Measurements from ENCODE around the gene CTXND1.

The CTXND1 gene

DNA sequence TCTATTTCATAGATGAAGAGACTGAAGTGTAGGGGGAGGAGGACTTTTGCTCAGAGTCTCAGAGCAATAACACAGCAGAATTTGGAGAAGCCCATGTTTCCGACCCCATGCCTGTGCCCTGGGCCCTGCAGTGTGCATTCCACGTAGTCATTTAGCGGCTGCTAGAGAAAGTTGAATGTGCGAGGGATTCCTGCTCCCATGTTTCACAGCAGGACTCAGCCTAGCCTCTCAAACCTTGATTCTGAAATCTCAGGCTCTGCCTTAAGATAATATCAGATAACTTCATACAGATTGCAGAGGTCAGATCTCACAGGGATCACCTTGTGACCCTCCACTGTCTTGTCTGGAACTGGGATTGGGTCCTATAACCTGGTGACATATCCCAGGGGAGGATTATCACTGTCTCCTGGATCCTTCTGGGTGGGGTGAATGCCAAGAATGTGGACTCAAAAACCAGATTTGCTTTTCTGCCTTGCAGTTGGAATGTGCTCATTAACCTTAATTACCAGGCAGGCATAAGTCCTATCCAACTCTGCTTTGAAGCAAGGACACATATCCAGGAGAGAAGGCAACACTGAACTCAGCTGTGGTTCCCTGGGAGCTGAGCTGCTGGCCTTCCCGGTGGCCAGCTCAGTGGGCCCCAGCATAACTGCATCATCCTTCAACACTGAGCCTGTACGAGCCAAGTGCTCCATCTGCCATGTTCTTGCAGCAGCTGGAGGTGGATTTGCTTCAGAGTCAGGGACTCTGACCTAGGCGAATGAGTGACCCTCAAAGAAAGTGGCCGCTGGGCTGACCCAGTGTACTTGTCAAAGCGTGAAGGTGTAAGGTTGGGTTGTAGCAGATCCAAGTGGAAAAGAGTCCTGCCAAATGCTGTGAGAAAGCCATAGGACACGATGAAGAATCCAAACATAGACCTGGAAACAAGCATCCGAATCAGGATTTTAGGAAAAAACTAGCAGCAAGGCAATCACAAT is 43.0 kb downstream of the CTXND1 start:
- DNase-seq (ENCODE audit: low read depth): no peak

DNA sequence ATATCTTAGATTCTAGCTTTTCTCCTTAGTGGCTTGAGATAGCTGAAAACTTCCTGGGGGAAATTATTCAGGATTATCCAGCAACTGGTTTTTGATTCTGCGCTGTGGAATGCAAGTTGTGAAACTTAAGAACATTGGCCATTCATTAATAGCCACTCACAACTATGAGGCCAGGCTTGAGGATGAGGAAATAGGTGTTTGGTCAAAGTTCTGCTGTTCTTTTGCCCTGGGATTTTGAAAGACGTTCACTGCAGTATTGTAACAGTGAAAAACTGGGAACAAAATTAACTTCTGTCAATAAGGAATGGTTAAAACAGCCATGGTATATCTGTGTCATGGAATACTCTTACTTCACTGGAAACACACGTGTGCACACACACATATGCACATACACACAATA is 44.1 kb downstream of the CTXND1 start:
- peak; percentile 9 for DNase-seq (ENCODE audit: low read depth)

DNA sequence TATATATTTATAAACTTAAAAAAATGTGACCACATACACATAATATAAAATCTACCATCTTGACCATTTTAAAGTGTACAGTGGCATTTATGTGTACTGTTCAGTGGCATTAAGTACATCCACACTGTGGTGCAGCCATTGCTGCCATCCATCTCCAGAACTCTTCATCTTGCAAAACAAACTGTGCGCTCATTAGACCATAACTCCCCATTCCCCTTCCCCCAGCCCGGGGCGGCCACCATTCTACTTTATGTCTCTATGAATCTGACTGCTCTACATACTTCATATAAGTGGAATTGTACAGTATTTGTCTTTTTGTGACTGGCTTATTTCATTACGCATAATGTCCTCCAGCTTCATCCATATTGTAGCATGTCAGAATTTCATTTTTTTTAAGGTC is 47.8 kb downstream of the CTXND1 start:
- DNase-seq (ENCODE audit: low read depth): no peak

DNA sequence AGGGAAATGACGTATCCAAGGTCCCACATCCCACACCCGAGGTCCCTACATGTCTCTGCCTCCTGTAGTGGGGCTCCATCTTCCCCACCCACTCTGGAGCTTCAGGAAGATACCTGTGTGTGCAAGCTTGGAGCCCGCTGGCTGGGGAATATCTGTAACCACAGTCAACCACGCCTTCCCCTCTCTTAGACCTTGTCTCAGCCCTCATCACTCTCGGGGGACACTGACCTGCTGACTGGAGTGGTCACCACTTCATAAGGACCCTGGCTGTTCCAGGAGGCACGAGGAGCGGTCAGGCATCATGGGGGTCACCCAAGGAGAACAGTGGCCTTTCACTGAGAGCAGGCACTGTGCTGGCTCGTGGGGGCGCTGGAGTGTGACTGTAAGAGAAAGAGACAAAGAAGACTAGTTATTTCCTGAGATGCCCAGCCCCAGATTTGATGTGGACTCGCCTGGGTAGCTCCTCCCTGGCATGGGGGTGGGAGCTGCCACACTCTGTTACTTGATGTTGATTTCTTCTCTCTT is 48.6 kb downstream of the CTXND1 start:
- no peak for DNase-seq (ENCODE audit: low read depth)

DNA sequence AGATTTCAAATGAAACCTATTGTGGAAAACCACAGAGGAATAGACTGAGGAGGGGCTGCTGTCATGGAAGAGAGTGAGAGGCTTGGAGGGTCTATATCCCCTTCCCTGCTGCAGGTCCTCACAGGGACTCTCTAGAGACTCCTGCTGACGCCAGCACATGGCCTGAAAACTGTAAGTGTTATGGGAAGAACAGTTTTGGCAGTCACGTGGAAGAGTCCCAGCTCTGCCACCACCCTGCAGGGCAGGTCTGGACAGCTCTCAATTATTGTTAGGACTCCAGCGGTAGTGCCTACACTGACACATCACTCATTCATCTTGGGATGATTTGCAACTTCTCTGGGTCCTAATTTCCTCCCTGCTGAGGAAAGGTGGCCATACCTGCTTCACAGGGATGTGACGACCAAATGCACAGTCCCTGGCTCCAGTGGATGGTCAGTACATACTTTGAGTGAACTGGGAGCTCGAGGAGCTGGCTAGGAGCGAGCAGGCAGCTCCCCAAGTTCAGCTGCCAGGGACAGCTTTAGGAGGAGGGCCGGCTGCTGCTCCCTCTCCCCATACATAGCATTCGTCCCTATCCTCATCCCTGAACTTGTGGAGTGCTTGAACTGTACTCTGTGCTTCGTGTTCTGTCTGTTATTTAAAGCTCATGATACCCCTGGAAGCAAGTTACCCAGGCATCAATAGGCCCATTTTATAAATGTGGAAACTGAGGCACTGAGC is 49.2 kb downstream of the CTXND1 start:
- no peak for DNase-seq (ENCODE audit: low read depth)

DNA sequence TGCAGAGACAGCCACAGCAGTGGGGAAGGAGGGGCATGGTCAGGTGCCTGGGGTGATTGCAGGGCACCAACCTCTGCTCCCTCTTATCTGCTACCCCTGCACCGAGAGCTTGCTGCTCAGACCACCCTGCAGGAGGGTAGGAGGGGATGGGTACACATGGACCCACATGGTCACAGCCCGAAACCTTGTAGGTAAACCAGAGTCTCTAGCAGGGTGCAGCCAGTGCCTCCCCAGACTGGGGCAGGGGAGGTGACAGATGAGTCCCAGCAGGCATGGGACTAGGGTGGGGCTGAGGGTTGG is 50.0 kb downstream of the CTXND1 start:
- no peak for DNase-seq (ENCODE audit: low read depth)

DNA sequence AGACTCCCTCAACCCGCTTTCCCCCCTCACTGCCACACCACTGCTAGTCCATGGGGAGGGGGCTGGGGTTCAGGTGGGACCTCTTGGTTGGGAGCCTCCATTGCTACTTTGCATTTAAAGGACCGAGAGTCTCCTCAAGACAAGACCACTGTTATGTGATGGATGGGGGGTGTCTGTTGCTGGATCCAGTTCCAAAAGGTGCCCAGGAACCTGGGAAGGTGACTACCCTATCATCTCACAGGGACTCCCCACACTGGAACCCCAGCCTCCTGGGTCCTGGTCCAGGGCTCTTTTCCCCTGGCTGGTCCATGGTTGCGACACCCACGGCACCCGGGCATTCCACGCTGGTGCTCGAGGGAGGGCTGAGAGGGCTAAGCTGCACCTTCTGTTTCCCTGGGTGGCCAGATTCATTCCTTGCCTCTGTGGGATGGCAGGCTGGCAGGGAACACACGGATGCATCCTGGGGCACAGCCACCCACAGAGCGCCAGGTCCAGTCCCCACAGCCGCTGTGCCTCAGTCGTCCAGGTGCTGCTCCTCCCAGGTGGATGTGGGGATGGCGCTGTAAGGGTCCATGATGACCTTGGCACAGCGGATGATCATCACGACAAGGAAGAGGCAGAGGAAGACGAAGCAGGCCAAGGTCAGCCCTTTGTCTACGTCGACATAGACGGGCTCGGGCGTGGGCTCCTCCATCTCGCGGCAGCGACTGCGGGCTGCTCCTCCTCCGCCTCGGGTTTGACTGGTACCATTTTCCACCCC is 50.6 kb downstream of the CTXND1 start:
- no peak for DNase-seq (ENCODE audit: low read depth)

DNA sequence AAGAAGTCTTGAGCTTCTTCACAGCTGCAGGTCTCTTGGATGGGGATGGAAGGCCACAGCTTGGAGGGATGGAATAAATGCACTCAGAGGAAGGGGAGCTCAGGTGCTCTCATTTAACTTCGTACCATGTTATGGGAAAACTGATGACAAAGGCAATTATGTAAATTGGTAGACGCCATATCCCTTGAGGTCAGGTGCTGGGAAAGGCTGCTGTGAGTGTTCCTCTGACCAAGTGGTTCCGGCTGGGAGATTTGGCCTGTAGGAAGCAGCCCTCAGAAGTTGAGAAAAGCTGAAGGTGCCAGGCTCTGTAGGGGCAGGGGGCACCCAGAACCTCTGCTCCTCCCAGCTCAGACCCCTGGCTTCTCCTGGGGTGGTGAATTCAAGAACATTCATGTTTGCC is 52.1 kb downstream of the CTXND1 start:
- DNase-seq (ENCODE audit: low read depth): no peak

DNA sequence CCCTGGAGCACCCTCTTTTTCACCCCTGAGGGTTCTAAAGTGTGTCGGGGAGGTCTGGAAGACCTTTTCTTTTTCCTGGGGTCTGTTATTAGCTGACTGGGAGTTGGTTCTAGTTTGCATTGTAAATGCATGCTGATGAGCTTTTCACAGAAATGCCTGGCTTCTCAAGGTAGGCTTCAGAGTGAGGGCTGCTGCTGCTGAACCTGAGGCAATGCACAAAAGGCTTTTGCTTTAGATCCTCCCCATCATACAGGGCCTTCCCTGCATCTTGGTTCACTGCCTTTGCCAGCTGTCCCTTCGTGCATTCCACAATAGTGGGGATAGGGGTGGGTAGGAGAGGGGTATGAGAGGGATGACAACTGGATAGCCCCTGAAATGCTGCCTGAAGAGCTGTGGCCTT is 52.6 kb downstream of the CTXND1 start:
- DNase-seq (ENCODE audit: low read depth): no peak

DNA sequence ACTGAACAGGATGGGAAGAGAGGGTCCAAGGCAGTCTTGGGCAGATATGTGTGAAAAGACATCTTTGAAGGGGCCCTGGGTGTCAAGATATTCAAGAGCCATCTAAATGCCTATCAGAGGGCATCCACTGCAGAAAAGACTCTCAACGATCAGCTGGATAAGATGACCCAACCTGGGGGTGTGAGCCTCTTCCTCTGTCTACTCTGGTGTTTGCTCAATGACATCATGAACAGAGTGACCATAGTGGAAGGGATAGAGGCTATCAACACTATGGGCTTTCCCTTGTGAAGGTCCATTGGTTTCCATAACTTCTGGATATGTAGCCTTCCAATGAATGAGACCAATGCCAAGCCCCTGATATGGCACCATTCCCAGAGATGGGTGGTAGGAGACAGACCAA is 57.1 kb downstream of the CTXND1 start:
- no peak for DNase-seq (ENCODE audit: low read depth)

DNA sequence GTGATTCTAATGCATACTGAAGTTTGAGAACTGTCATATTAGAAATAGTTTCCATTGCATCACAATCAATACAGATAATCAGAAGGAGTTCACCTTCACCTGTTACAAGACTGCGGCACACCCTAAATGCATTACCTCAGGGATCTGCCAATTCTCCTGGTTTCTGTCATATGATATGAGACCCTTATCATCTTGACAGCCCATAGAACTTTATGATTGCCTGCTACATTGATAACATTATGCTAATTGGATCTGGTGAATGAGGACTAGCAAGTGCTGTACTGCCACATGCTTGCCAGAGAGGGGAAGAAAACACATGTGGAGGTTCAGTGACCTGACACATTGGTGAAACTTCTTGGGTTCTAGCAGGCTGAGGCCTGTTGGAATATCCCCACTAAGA is 57.8 kb downstream of the CTXND1 start:
- DNase-seq (ENCODE audit: low read depth): no peak

DNA sequence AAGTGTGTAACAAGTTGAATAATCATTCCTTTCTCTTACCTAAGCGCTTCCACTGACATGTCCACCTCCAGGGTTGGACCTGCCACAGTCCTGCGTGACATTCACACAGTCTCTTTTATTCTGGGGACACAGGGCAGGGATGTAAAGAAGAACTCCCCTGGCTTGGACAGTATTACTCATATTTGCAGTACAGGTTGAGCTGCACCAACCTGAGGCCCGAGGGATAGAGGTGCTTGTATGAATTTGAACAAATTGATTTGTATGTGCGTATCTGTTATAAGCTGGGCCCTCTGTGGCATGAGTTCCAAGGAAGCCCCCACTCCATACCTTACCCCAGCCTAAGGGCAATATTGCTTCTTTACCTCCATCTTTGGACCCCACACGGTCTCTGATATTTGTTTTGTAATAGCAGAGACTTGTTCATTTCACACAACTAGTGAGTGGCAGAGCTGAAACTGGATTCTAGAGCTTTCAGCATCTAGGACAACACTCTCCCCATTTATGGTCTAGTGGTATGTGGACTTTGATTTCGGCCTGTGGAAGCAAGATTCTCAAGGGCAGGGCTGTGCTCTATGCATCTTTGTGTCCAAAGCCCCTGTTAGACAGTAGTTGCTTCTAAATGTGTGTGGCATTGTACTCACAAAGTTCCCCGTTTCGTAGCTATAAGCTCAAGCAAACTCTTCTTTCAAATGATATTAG is 60.0 kb downstream of the CTXND1 start:
- DNase-seq (ENCODE audit: low read depth): no peak

DNA sequence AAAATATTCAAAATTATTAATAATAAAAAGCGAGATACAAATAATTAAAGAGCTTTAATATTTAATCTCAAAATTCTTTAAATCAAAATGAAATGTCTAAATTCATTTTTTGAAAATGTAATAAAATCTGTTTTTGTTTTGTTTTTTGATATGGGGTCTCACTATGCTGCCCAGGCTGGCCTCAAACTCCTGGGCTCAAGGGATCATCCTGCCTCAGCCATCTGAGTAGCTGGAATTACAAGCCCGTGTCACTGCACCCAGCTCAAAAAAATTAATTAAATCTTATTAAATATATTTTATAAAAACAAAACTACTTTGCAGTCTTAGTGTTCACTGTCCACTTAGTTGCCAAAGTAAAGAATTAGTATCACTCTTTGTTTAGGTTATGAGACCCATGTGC is 60.8 kb downstream of the CTXND1 start:
- DNase-seq (ENCODE audit: low read depth): no peak

DNA sequence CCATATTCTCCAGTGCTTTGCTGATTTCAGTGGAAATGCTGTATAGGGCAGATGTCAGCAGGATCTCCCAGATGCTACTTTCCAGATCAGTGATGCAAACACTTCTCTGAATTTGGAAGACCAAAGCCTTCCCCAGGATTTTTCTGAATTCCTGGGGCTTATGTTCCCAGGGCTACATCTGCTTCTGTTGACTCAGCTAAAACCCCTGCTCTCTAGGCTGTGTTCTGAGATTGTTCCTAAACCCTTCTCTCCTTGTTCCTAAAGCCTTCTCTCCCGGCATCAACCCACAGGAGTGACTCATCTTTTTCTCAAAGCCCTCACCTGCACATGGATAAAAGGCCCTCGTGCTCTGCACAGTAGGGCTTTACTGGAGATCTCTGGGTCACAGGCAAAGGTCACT is 63.8 kb downstream of the CTXND1 start:
- no peak for DNase-seq (ENCODE audit: low read depth)

DNA sequence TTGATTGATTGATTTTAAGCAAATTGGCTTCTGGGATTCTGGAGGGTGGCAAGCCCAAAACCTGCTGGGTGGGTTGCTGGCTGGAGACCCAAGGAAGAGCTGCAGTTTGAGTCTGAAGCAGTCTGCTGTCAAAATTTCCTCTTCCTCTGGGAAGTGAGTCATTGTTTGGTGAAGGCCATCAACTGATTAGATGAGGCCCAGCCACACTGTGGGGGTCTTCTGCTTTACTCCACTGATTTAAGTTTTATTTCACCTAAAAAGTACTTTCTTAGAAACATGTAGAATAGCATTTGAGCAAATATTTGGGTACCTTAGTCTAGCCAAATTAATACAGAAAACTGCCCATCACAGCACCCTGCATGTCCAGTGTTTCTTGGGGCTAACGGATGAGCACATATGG is 65.4 kb downstream of the CTXND1 start:
- DNase-seq (ENCODE audit: low read depth): no peak

DNA sequence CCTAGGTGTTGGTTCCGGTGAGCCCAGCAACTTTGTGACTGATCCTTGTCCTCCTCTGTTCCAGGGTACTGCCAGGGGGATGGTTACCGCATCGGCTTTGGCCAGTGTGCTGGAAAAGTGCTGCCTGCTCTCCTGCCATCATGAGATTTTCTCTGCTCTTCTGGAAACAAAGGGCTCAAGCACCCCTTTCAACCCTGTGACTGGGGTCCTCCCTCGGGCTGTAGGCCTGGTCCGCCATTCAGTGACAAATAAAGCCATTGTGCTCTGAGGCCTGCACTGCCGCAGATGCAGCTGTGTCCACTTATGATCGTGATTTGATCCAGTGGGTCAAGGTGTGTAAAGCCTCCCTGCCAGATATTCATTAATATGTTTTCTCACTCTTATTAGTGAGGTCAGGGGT is 65.9 kb downstream of the CTXND1 start:
- no peak for DNase-seq (ENCODE audit: low read depth)

DNA sequence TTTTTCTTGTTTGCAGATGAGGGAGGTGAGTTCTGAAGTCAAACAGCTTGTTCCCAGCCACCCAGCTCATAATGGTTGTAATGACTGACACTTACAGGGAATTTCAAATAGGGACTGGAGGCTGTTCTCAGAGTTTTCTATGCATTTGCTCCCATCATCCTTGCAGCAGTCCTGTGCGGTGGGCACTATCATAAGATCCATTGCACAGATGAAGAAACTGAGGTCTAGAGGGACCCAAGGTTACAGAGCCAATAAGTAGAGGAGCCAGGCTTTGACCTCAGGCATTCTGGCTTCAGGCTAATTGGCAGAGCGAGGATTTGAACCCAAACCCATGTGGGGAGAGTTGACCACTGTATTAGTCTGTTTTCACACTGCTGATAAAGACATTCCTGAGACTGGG is 66.9 kb downstream of the CTXND1 start:
- no peak for DNase-seq (ENCODE audit: low read depth)

DNA sequence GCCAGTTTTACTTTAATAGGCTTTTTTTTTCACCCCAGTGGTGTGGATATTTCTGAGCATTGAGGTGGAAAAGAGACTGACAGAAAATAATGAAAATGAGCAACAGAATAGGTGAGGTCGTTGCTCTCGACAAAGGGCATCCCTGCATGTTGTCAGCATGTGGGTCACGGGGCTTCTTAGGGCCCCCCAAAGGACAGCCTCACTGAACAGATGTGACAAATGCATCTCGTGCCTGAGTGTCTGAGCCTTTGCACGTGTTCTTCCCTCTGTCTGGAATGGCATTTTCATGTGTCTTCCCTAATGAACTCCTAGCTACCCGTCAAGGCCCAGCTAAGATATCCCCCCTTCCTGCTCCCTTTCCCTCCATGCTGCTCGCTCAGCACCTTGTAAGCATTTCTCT is 67.5 kb downstream of the CTXND1 start:
- DNase-seq (ENCODE audit: low read depth): no peak

DNA sequence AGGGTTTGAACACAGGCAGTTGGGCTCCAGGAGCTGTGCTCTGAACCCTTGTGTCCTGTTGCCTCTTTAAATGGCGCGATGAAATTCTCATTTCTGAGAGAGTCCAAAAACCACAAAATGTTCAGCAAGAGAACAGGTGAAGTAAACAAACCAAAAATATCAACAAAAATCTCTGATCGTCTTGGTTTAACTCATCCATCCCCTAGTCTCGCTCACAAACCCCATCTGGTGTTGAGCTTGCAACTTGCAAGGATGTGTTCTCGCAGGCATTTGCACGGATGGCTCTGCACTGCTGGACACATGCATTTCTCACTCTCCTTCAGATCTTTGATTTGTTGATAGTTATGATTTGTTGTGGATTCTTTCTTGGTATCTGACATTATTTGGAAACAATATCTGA is 68.1 kb downstream of the CTXND1 start:
- no peak for DNase-seq (ENCODE audit: low read depth)

DNA sequence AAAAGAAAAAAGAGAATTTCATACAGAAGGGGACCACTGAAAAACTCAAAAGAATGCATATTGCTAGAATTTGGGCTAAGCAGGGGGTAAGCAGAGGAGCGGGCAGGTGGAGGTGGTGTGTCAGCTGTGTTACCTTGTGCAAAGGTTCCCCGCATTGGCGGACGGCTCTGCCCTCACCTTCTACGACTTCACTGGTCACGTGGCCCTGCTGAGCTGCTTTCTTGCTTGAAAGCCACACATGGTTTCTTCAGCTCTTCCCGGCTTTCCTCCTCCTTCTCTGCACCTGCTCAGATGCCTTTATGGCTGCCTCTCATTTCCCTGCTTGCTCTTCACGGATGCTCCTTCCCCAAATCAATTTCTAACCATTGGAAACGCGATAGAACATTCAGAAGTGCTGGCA is 68.7 kb downstream of the CTXND1 start:
- no peak for DNase-seq (ENCODE audit: low read depth)

DNA sequence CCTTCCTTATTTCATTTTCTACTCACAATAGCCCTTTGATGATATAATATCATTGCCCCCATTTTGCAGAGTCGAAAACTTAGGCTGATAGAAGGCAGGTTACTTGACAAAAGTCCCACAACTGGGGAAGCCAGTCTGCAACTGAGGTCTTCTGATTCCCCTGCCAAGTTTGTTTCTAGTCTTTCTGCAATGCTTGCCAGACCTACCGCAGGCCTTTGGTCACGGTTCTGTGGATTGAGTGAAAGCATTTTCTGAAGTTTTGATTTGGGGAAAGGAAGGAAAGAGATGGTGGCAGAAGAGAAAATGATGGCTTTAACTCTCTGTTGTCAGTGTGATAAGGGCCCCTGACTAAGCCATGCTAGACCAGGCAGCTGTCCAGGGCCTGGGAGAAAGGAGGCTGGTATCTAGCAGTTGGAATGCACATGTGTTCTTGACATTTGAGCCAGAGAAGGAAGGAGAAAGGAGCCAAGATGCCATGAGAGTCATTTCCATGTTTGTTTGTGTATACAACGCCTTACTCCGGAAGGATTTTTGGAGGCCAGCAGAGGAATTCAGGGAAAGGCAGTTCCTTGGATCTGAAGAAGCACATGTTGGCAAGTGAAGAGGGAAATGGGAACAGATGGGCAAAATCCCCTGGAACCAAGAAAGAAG is 69.3 kb downstream of the CTXND1 start:
- DNase-seq (ENCODE audit: low read depth): peak; percentile 87

DNA sequence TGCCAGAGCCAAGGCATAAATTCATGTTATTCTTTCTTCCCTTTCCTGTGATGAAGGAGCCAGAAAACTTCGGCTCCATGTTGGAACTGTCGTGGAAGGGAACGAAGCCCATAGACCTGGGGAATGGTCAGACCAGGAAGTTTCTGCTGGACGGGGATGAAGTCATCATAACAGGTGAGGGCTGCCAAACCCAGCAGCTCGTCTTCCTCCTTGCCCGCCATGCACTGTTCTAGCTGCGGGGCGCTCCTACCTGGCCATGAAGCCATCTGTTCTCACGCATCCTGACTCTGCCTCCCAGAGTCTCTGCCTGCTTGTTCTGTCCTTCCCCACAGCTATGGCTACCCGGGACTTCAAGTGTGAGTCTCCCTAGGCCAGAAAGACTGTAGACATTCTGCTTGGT is 71.0 kb downstream of the CTXND1 start:
- DNase-seq (ENCODE audit: low read depth): no peak
